ENCODE results near the gene AIRE.

Gene AIRE

DNA sequence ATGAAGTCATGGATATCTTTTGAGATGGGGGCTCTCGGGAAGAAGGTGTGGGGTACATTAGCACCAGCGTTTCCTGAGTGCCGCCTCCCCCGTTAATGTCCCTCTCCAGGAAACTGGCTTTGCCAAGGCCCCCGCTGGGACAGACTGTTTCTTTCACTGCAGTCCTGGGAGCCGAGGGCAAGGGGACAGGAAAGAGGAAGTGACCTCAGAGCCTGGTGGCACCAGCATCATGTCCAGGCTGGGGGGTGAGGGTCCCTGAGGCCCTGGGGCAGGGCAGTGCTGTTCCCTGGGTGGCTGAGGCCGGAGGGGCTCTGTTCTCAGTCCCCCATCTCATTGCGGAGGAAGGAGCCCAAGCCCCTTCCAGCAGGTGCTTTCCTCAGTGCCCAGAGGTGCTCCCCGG, 20.0 kb downstream of the AIRE start:
- peak; percentile 71 for DNase-seq (ENCODE audit: low spot score)

DNA sequence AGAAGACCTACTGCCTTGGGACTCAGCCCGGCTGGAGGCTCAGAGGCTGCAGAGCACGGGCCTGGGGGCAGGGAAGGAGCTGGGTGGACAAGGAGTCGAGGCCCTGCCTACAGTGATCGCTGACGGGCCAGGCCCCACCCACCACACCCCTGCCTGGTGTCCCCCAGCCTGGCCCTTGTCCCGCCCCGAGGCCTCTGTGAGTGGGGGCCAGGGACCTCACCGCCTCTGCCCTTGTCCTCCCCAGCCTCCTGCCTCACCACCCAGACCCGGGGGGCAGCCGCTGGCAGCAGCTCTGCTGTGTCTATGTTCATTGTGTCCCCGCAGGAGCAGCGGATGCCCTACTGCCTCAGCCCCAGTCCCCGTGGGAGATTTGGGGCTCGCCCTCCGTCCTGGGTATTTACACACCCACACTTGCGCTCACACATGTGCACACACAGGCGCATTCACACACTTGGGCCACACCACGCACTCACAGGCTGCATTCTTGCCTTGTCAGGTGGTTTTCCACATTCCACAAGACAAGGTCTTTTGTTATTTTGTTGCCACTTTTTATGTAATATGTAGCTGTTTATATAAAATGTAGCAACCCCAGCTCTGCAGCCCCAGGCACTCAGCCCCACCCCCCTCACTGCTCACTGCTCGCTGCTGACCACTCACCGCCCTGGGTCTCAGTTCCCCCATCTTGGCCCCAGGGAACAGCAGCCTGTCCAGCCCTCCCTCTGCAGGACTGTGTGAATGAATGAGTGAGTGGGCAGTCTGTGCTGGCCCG, 21.4 kb downstream of the AIRE start:
- no peak for DNase-seq (ENCODE audit: low spot score)

DNA sequence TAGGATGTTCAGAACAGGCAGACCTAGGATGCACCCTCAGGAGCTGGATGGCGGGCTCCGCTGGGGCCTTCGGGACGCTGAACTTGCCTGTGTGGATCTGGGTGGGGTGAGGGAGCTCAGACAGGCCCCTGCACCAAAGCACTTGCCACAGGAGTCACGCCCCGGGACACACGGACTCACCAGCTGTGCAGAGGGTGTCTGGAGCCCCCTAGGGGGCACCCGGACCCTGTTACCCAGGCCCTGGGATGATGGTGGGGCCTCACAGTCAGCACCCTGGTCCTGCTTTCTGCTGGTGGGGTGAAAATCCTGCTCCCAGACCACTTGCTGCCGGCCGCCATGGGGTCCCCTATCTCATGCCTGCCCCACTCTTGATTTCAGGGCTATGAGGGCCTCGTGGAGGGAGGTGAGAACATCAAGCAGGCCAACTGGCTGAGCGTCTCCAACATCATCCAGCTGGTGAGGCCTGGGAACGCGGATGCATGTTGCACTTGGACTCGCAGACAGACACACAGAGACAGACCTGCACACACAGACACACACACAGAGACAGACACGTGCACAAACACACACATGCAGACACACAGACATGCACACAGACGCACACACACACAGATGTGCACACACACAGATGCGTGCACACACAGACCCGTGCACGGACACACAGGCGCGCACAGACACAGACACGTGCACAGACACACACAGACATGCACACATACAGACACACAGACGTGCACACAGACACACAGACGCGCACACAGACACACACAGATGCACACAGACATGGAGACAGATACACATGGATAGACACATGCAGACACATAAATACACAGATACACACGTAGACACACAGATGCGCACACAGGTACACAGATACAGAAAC, 25.2 kb downstream of the AIRE start:
- DNase-seq (ENCODE audit: low spot score), result no peak

DNA sequence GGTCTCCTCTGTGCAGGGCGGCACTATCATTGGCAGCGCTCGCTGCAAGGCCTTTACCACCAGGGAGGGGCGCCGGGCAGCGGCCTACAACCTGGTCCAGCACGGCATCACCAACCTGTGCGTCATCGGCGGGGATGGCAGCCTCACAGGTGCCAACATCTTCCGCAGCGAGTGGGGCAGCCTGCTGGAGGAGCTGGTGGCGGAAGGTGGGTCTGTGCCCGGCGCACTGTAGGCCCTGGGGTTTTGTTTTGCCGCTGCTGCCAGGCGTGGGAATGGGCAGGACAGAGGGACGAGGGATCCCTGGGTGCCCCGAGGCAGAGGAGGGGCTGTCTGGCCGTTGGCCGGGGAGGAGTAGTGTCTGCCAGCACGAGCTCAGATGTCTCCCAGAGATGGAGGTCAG, 26.4 kb downstream of the AIRE start:
- DNase-seq (ENCODE audit: low spot score), result no peak

DNA sequence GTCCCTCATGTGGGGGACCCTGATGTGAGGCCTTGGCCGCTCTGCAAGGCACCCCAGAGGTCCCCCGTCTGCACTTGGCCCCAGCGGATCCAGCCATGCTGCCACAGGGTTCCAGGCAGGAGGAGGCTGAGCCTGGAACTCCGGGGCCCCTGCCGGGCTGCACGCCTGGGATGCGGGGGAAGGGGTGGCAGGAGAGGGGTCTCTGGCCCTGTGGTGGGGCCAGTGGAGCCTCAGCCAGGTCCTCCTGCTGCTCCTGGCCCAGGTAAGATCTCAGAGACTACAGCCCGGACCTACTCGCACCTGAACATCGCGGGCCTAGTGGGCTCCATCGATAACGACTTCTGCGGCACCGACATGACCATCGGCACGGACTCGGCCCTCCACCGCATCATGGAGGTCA, 27.0 kb downstream of the AIRE start:
- no peak for DNase-seq (ENCODE audit: low spot score)

DNA sequence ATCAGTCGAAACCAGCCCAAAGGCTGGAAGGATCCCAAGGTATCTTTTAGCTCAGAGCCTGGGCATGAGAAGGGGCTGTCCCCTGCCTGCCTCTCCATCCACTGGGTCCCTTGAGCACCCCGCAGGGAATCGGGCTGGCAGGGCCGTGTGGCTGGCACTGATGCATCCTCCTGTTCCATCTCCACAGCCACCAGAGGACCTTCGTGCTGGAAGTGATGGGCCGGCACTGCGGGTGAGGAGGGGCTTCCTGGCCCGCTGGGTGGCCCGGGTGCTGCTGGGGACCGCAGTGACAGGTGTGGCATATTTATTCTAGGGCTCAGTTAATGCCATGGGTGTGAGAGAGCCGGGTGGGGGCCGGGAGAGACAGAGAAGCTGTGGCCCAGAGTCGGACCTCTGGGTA, 27.8 kb downstream of the AIRE start:
- DNase-seq (ENCODE audit: low spot score), result no peak

DNA sequence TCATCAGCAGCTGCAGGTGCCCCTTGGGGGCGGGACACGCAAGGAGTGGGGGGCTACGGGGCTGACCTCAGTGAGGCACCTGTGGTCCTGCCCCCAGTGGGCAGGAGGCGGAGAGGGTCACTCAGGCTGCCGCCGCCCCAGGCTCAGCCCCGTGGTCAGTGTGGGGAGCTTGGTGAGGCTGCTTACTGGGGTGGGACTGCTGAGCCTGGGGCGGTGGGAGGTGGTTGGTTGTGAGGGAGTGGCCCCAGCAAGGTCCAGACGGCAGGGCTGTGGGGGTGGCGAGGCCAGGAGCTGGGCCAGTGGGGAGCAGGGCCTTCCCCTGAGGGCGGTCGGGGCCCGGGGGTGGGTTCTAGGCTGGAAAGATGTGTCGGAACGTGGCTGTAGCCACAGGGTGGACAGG, 28.5 kb downstream of the AIRE start:
- DNase-seq (ENCODE audit: low spot score), result no peak

DNA sequence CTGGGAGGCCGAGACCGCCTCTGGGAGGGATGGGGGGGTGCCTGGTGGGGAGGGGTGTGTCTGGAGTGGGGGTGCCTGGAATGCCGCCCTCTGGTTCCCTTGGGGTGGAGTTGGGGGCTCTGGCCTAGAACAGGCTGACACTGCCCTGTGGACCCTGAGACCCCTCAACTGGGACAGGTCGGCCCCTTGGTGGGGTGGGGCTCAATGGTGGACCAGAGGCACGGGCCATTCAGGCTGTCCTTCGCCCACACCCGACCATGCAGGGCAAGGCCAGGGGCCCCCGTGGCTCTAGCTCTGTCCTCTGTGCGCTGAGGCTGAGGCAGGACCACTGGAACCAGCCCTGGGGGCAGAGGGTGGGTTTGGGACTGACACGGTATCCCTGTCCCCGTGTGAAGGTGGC, 28.9 kb downstream of the AIRE start:
- DNase-seq (ENCODE audit: low spot score), result no peak

DNA sequence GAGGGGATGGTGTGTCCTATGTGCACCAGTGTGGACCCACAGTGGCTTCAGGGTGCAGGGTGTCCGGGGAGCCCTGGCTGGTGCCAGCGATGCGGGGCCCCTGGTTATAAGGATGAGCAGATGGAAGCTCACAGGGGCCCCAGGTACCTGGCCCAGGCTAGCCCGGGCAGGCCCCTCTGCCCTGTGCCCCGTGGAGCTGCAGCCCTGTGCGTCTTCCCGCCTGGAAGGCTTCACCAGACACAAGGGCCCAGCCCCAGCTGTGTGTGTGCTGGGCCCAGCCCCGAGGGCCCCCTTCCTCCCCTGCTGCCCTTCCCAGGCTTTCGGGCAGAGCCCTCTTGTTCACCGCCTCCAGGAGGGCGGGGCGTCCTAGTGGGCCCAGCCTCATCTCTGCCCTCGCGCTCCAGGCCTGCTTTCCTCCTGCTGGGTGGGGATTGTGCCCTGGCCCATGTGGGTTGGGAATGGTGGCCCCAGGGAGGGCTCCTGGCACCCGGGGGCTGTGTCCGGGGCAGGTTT, 30.1 kb downstream of the AIRE start:
- no peak for DNase-seq (ENCODE audit: low spot score)

DNA sequence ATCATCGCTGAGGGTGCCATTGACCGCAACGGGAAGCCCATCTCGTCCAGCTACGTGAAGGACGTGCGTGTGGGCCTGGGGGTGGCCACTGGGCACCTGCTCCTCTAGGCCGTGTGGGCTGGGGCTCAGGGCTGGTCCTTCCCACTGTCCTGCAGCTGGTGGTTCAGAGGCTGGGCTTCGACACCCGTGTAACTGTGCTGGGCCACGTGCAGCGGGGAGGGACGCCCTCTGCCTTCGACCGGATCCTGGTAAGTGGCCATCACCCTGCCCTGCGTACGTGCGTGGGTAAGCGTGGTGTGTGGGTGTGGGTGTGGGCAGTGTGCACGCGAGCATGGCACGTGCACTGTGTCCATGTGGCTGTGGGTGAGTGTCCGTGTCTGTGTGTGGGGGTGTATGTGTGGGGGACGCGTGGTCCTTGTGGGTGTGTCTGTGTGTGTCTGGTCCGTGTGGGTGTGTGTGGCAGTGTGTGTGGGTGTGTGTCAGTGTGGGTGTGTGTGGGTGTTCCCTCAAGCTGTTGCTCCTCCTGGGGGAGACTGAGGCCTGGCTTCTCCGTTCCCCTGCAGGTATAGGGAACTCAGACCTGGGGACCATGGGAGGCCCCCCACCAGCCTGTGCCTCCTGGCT, 30.7 kb downstream of the AIRE start:
- DNase-seq (ENCODE audit: low spot score), result no peak

DNA sequence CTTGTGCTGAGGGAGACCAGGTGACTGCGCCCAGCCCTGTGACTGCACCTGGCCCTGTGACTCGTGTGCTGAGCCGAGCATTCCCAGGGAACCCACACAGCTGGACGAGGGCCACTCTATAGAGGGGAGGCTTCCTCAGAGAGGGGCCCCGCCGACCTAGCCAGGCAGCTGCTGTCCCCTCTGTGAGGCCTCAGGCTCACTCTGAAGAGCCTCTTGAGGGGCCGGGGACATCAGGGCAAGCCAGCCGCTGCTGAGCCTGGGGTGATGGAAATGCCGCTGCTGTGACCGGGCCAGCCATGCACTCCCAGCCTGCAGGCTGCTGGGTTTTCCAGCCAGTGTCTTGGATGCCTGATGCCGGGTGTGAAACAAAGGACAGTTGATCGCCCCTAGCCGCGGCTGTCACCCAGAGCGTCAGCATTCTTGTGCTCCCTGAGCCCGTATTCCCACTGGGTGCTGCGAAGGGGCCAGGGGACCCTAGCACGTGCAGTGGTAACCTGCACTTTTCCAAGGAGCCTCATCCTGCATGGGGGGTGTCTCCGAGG, 31.6 kb downstream of the AIRE start:
- DNase-seq (ENCODE audit: low spot score), result no peak

DNA sequence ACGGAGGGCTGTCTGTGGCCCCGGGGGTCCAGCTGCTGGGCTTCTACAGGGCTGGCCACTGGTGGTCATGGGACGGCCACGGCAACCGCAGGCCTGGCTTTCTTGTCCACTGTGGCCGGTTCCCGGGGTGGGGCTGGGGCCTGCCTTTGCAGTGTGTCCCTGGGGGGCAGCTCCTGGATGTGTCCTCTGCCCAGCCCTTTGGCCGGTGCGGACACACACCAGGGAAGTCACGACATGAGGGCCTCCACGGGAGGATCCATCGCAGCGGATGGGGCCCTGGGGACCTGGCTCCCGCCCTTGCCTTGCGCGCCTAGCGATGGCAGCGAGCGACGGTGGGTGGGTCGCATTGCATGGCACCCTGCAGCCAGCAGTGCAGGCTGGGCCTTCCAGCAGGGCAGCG, 32.2 kb downstream of the AIRE start:
- no peak for DNase-seq (ENCODE audit: low spot score)

DNA sequence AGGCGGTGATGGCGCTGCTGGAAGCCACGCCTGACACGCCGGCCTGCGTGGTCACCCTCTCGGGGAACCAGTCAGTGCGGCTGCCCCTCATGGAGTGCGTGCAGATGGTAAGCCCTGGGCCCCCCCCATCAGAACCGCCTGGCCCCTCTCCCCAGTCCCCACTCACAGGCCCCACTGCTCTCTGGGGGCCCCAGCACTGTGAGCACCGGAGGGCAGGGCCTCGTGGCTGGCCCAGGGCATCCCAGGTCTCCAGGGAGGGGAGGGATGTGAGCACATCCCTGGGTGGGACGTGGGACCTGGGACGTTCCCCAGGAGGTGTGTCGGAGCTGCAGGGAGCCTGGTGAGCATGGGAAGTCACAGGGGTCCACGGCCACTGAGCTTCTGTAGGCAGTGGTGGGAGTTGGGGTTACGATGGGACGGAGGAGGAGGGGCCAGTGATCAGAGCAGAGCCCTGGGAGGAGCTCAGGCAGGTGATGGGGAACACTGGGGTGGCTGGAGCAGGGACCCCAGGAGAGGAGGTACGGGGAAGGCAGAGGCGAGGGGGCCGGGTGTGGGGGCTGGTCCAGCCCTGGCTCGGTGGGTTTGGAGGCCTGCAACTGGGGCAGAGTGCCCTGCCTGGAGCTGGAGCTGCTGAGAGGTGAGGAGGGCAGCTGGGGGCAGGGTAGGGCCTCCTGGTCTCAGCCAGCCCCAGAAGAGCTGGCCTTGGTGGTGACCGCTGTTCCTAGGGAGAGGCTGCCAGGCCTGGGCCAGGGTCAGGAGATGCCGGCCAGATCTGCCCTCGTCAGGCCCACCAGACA, 33.0 kb downstream of the AIRE start:
- DNase-seq (ENCODE audit: low spot score), result no peak

DNA sequence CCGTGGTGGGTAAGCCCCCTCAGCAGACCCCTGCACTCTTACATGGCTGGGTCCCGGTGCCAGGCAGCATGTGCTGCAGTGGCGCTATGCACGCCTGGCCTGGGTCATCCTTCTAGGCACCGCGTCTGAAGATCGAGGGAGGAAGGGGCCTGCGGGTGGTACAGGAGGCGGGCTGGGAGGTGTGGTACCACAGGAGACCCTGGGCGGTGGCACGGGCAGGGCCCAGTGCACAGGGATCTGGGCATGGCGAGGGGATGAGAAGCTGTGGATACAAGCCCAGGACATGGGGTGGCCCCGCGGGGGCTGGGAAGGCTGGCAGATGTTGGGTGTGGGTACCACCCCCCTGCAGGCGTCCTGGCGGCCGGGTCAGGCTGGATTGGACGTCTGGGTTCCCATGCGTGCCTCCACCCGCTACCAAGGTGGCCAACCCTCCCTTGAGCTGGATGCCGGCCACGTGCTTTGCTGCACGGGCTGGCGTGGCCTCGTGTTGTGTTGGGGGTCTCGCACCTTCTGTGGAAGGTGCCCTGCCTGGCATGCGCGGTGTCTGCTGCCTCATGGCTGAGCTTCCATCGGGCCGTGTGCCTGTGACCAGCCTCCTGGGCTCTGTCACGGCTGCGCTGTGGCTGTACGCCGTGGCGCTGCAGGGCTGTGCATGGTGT, 33.9 kb downstream of the AIRE start:
- DNase-seq (ENCODE audit: low spot score), result no peak

DNA sequence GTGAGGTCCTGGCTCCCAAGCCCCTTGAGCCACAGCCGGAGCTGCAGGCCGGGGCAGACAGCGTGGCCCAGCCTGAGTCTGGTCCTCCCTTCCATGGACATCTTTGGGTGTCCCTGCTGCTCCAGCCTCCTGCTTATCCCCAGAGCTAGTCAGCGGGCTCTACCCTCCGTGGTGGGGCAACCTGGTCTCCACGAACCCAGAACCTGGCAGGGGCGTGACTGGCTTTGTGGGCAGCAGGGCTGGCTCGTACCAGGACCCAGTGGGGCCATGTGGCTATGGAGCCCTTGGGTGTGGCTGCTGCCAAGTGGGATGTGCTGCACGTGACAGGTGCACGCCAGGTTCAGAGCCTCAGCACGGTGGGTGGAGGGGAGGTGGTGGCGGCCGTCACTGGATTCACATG, 35.2 kb downstream of the AIRE start:
- DNase-seq (ENCODE audit: low spot score), result no peak

DNA sequence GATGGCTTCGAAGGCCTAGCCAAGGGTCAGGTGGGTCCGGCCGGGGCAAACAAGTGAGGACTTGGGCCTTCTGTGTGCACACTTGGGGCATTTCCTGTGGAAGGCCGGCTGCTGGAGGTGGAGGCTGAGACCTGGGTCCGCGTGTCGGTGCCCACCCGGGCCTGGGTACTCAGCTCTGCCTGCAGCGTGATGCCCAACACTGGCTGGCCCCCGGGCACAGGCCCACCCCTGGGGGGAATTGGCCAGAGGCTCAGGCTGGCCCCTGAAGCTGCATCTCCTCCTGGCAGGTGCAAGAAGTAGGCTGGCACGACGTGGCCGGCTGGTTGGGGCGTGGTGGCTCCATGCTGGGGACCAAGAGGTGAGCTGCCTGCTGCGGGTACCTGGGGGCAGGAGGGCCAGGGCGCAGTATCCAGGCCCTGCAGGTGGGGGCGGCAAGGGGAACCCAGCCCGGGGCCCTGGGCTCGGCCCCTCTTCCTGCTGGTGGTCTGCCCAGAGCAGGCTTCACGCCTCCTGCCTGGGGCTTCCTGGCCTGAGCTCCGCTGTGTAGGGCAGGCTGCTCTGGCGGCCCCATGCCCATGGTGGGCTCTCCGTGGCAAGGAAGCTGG, 36.3 kb downstream of the AIRE start:
- no peak for DNase-seq (ENCODE audit: low spot score)

DNA sequence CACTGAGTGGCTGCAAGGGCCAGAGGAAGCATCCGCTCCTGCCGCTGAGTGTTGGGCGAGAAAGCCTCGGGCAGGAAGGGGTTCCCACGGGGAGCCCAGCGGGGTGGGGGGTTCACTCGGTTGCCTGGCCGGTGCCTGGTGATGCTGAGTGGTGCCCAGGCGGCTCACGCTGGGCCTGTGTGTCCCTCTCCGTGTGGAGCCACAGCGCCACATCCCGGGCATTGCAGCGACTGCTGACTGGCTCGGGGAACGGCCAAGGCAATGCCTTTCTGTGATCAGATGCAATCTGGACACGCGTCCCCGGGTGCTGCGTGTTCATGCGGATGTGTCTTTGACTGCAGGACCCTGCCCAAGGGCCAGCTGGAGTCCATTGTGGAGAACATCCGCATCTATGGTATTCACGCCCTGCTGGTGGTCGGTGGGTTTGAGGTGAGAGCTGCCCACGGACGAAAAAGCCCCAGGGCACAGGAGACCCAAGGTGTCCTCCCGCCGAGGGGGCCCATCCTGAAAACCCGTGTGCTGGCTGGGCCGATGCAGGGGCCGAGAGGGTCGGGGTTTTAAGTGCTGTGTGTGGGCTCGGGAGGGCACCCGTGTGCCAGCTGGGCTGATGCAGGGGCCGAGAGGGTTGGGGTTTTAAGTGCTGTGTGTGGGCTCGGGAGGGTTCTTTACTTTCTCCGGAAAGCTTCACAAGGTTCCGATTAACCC, 37.1 kb downstream of the AIRE start:
- DNase-seq (ENCODE audit: low spot score), result no peak

DNA sequence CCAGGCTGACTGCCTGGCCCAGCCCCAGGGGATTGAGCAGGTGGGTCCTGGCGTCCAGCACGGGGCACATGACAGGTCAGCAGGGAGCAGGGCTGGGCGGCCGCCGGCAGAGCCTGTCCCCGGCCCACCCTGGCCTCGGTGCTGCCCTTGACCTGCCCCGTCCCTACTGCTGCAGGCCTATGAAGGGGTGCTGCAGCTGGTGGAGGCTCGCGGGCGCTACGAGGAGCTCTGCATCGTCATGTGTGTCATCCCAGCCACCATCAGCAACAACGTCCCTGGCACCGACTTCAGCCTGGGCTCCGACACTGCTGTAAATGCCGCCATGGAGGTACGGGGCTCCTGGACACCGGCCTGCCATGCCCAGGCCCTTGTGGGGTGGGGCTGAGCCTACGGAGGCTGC, 37.9 kb downstream of the AIRE start:
- DNase-seq (ENCODE audit: low spot score), result no peak

DNA sequence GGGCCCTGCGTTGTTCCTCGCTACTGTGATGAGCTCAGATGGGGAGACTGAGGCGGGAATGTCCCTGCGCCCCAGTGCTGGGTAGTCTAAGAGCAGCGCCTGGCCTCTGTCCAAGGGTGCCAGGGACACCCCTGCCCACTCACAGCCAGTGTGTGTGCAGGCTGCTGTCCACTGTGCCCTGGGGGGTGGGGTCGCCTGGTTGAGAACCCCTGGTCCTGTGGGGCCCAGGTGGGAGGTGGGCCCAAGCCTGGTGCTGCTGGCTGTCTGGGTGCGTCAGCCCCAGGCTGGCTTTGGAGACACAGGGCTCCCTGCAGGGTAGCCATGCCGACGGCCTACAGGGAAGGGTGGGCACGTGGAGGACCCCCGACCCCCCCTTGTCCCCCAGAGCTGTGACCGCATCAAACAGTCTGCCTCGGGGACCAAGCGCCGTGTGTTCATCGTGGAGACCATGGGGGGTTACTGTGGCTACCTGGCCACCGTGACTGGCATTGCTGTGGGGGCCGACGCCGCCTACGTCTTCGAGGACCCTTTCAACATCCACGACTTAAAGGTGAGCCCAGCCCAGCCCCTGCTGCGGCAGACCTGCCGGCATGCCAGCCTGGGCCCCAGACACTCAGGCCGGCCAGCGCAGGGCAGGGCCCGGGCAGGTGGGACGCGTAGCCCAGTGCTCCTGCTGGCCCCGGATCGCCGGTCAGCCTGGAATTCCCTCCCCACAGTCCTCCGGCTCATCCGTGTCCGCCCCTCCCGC, 38.6 kb downstream of the AIRE start:
- DNase-seq (ENCODE audit: low spot score), result no peak

DNA sequence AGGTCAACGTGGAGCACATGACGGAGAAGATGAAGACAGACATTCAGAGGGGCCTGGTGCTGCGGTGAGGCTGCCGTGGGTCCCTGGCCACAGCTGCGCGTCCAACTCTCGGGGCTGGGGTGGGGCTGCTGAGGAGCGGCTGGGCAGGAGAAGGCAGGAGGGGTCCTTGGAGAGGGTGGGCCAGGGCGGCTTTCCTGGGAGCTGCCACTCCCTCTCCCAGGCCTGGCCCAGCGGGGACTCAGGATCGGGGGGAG, 39.1 kb downstream of the AIRE start:
- DNase-seq (ENCODE audit: low spot score), result no peak
